ENCODE data around the gene ZNF638.
A peak's percentile ranks its signal among the peaks of the same experiment; 100 is the strongest.

- TF ChIP-seq CTCF (IDR thresholded peaks at IDR 0.05) (peak; percentile 98), REST (IDR thresholded peaks at IDR 0.05; ENCODE audit: insufficient read depth in 1 of 2, low read depth in 2 of 2, low read length in 1 of 2) (no peak), SIN3A (IDR thresholded peaks at IDR 0.05; ENCODE audit: borderline replicate concordance, insufficient read depth, low read depth, low read length) (no peak), POLR2AphosphoS5 (IDR thresholded peaks at IDR 0.05; ENCODE audit: low read depth, low read length) (peak; percentile 83)
Measured at GRCh38 chr2:71331581-71332434, at the start of gene ZNF638.

Measured in Panc1 (cell line).